ENCODE data around the gene EXOC6B. TPM values are rescaled to one million over a fixed set of nuclear protein-coding genes. Genes with fewer than 3 reads are reported as not detected.

Gene EXOC6B
- total RNA-seq, 8 experiments from 2014 or later = 16.7 to 37.4 (median 25.3) TPM

DNA sequence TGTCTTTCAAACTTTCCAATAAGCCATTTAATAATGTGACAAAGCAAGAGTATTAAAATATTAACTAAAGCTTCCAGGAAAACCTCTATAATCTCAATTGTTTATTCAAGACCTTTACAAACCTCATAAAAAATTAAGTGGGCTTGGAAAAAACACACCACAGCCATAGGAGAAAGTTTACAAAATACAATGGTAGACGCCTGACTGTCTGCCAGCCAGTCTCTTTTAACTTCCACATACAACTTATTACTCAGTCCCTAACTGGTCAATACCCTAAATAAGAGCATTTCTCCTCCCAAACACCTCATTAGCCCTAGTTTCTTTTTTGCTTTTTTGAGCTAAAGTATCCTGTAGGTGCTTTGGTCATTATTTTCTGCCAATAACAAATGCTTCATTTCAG, 430.7 kb downstream of the EXOC6B start:
- Histone ChIP-seq H3K4me1 (replicated peaks in 1 of 2) (no peaks in the 10 kb centered on the region), H3K4me3 (no peak overlapping the region), H3K27ac (no peak overlapping the region)
- in situ Hi-C loops (cut with MboI; ENCODE audit: low pct_unique_long_range_greater_than_20kb in 2 of 9, low sequenced_read_pairs in 9 of 9, unreplicated experiment in 9 of 9) = no loop called here
- WGBS, 10 experiments = 78 to 100% (median 100%) methylated on average over 1 of the region's 1 CpG; no CpG with 5 or more reads in 3 of the 10 experiments
- no peak for ATAC-seq (replicated peaks in 6 of 8)

GRCh38 chr2:72394541-72395070, 431.2 kb downstream of the EXOC6B start:
- Histone ChIP-seq H3K4me1 (replicated peaks in 1 of 2) (no peaks in the 10 kb centered on the region), H3K4me3 (no peak overlapping the region), H3K27ac (no peak overlapping the region)
- in situ Hi-C loops (cut with MboI; ENCODE audit: low pct_unique_long_range_greater_than_20kb in 2 of 9, low sequenced_read_pairs in 9 of 9, unreplicated experiment in 9 of 9) = no loop called here
- ATAC-seq (replicated peaks in 6 of 8) = no peak

DNA sequence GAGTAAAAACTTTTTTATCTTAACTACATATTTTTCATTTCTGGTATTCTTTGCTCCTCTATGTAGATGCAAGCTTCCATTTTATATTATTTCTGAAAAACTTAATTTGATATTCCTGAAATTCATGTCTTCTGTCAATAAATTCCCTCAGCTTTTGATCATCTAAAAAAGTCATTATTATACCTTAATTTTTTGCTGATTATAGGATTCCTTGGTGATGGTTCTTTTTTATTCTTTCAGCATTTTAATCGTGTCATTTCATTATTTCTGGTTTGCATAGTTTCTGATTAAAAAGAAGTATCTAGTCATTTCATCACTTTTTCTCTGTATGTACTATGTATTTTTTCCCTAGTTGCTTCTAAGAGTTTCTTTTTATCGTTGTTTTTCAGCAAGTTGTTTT, 436.4 kb downstream of the EXOC6B start:
- in situ Hi-C loops (cut with MboI; ENCODE audit: low pct_unique_long_range_greater_than_20kb in 2 of 9, low sequenced_read_pairs in 9 of 9, unreplicated experiment in 9 of 9) = no loop called here
- WGBS, 10 experiments = 74 to 100% (median 94%) methylated on average over 1 to 2 of the region's 2 CpGs; no CpG with 5 or more reads in 1 of the 10 experiments
- no peak for ATAC-seq (replicated peaks in 6 of 8)

DNA sequence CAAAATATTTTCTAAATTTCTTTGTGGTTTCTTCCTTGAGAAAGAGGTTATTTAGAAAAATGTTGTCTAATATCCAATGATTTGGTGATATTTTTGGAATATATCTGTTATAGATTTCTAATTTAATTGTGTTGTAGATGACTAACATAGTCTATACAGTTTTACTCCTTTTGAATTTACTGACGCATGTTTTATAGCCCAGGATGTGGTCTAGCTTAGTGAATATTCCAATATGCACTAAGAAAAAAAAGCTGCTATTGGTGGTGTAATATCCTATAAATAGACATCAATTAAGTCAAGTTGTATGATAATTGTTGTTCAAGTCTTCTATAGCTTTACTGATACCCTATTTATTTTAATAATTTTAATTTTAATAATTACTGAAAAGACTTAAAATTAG, 437.6 kb downstream of the EXOC6B start:
- H3K4me3 ChIP-seq = no peak overlapping the region
- peak in 2 of 8 experiments; percentile 64 to 84 for ATAC-seq (replicated peaks in 6 of 8)

More for the DNA sequence above, 436.4 kb downstream of the EXOC6B start:
- no peak overlapping the region for H3K27ac ChIP-seq
- no peak overlapping the region for H3K4me3 ChIP-seq
- H3K4me1 ChIP-seq (replicated peaks in 1 of 2) = no peaks in the 10 kb centered on the region

GRCh38 chr2:72386288-72386687, 439.5 kb downstream of the EXOC6B start:
- Histone ChIP-seq H3K27ac (no peak overlapping the region), H3K4me1 (replicated peaks in 1 of 2) (no peaks in the 10 kb centered on the region), H3K4me3 (no peak overlapping the region)
- ATAC-seq (replicated peaks in 6 of 8) = no peak
- WGBS, 10 experiments = 60 to 83% (median 76%) methylated on average over 1 of the region's 1 CpG; no CpG with 5 or more reads in 6 of the 10 experiments
- in situ Hi-C loops (cut with MboI; ENCODE audit: low pct_unique_long_range_greater_than_20kb in 2 of 9, low sequenced_read_pairs in 9 of 9, unreplicated experiment in 9 of 9) = no loop called here

More for the DNA sequence above, 437.6 kb downstream of the EXOC6B start:
- Histone ChIP-seq H3K27ac (no peak overlapping the region), H3K4me1 (replicated peaks in 1 of 2) (no peaks in the 10 kb centered on the region)
- 11 to 100% (median 92%) methylated on average over 1 of the region's 1 CpG; no CpG with 5 or more reads in 1 of the 10 experiments for WGBS, 10 experiments
- in situ Hi-C loops (cut with MboI; ENCODE audit: low pct_unique_long_range_greater_than_20kb in 2 of 9, low sequenced_read_pairs in 9 of 9, unreplicated experiment in 9 of 9) = no loop called here

- H3K4me3 ChIP-seq = no peak overlapping the region
- ATAC-seq (replicated peaks in 6 of 8) = peak in 6 of 8 experiments; percentile 10 to 89 (median 68)
- H3K27ac ChIP-seq = no peak overlapping the region
- in situ Hi-C loops (cut with MboI; ENCODE audit: low pct_unique_long_range_greater_than_20kb in 2 of 9, low sequenced_read_pairs in 9 of 9, unreplicated experiment in 9 of 9) = no loop called here
- no peaks in the 10 kb centered on the region for H3K4me1 ChIP-seq (replicated peaks in 1 of 2)
- 0 to 63% (median 13%) methylated on average over 1 of the region's 1 CpG; no CpG with 5 or more reads in 2 of the 10 experiments for WGBS, 10 experiments
Observed at GRCh38 chr2:72378753-72379348, 447.0 kb downstream of the EXOC6B start.

- in situ Hi-C loops (cut with MboI; ENCODE audit: low pct_unique_long_range_greater_than_20kb in 2 of 9, low sequenced_read_pairs in 9 of 9, unreplicated experiment in 9 of 9) = no loop called here
- peak in 3 of 8 experiments; percentile 84 to 100 (median 99) for ATAC-seq (replicated peaks in 6 of 8)
- Histone ChIP-seq H3K4me1 (replicated peaks in 1 of 2) (no peaks in the 10 kb centered on the region), H3K4me3 (no peak overlapping the region), H3K27ac (no peak overlapping the region)
- WGBS, 10 experiments = 20 to 100% (median 80%) methylated on average over 1 to 5 of the region's 5 CpGs; no CpG with 5 or more reads in 2 of the 10 experiments
Observed at GRCh38 chr2:72367530-72368225, 458.2 kb downstream of the EXOC6B start.

- ATAC-seq (replicated peaks in 6 of 8) = no peak
- H3K4me3 ChIP-seq = no peak overlapping the region
- in situ Hi-C loops (cut with MboI; ENCODE audit: low pct_unique_long_range_greater_than_20kb in 2 of 9, low sequenced_read_pairs in 9 of 9, unreplicated experiment in 9 of 9) = no loop called here
- H3K4me1 ChIP-seq (replicated peaks in 1 of 2) = no peaks in the 10 kb centered on the region
- no peak overlapping the region for H3K27ac ChIP-seq
Observed at GRCh38 chr2:72363406-72363805, 462.4 kb downstream of the EXOC6B start.

- H3K4me1 ChIP-seq (replicated peaks in 1 of 2) = no peaks in the 10 kb centered on the region
- H3K27ac ChIP-seq = no peak overlapping the region
- no peak overlapping the region for H3K4me3 ChIP-seq
- ATAC-seq (replicated peaks in 6 of 8) = peak in 3 of 8 experiments; percentile 89 to 96 (median 94)
- in situ Hi-C loops (cut with MboI; ENCODE audit: low pct_unique_long_range_greater_than_20kb in 2 of 9, low sequenced_read_pairs in 9 of 9, unreplicated experiment in 9 of 9) = no loop called here
Observed at GRCh38 chr2:72362733-72363132, 463.1 kb downstream of the EXOC6B start.

DNA sequence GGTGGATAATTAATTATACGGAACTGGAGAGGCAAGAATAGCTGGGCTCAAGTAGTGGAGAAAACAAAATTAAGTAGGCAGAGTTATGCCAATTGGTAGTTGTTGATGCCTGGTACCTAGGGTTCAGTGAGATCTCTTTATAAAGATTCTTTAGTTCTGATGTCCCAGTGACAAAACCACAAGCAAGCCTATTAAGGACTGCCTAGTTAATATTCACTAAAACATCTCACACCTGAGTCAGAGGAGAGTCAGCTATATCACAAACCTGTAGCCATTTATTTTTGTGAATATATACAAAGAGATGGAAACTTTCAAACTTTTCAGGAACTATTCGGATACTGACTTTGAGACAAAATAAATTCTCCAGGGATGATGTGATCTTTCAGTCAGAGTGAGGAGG, 464.3 kb downstream of the EXOC6B start:
- in situ Hi-C loops (cut with MboI; ENCODE audit: low pct_unique_long_range_greater_than_20kb in 2 of 9, low sequenced_read_pairs in 9 of 9, unreplicated experiment in 9 of 9) = no loop called here
- Histone ChIP-seq H3K4me3 (no peak overlapping the region), H3K27ac (no peak overlapping the region), H3K4me1 (replicated peaks in 1 of 2) (no peaks in the 10 kb centered on the region)
- 60 to 100% (median 93%) methylated on average over 1 to 2 of the region's 2 CpGs; no CpG with 5 or more reads in 1 of the 10 experiments for WGBS, 10 experiments
- ATAC-seq (replicated peaks in 6 of 8) = no peak

DNA sequence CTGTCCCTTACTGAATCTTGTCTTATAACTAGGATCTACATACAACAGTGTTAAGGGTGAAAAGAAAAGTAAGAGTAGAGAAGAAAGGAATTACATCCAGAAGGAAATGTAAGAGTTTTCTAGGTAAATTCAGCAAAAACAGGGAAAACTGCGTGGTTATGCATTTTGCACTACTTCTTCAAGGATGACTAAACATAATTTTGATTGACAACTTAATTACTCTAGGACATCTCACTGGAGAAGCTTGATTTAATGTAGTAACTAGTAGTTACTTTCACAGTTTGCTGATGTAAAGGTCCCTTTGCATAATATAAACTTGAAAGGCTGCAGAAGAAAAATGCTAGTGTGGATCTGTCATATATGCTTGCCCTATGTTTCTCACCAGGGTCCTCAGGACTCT, 464.8 kb downstream of the EXOC6B start:
- H3K4me3 ChIP-seq = no peak overlapping the region
- no peak for ATAC-seq (replicated peaks in 6 of 8)
- in situ Hi-C loops (cut with MboI; ENCODE audit: low pct_unique_long_range_greater_than_20kb in 2 of 9, low sequenced_read_pairs in 9 of 9, unreplicated experiment in 9 of 9) = no loop called here
- 75 to 100% (median 100%) methylated on average over 1 of the region's 1 CpG; no CpG with 5 or more reads in 3 of the 10 experiments for WGBS, 10 experiments
- H3K4me1 ChIP-seq (replicated peaks in 1 of 2) = no peaks in the 10 kb centered on the region
- no peak overlapping the region for H3K27ac ChIP-seq

DNA sequence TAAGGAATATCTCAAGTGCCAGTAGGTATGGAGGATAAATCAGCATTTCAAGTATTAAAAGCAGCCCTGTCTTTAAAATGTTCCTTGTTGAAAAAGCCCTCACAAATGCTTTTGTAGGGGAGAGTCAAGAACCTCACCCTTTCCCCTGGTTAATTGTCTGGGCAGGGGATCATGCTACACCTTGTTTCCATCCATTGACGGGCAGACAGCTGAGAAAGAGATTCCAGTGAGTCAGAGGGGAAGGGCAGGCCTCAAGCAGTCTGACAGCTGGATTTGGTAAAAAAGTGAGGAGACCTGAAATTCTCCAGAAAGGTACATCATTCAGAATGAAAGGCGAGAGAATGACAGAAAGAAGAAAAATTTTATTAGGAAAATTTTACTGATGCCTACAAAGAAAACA, 475.0 kb downstream of the EXOC6B start:
- H3K4me1 ChIP-seq (replicated peaks in 1 of 2) = no peaks in the 10 kb centered on the region
- 54 to 100% (median 89%) methylated on average over 1 to 2 of the region's 2 CpGs; no CpG with 5 or more reads in 2 of the 10 experiments for WGBS, 10 experiments
- ATAC-seq (replicated peaks in 6 of 8) = peak in 2 of 8 experiments; percentile 18 to 41
- no peak overlapping the region for H3K4me3 ChIP-seq
- in situ Hi-C loops (cut with MboI; ENCODE audit: low pct_unique_long_range_greater_than_20kb in 2 of 9, low sequenced_read_pairs in 9 of 9, unreplicated experiment in 9 of 9) = no loop called here
- H3K27ac ChIP-seq = no peak overlapping the region

GRCh38 chr2:72349016-72349415, 476.8 kb downstream of the EXOC6B start:
- no peak for ATAC-seq (replicated peaks in 6 of 8)
- H3K4me1 ChIP-seq (replicated peaks in 1 of 2) = no peaks in the 10 kb centered on the region
- H3K27ac ChIP-seq = no peak overlapping the region
- 19 to 100% (median 73%) methylated on average over 1 to 3 of the region's 3 CpGs for WGBS, 10 experiments
- H3K4me3 ChIP-seq = no peak overlapping the region
- in situ Hi-C loops (cut with MboI; ENCODE audit: low pct_unique_long_range_greater_than_20kb in 2 of 9, low sequenced_read_pairs in 9 of 9, unreplicated experiment in 9 of 9) = no loop called here
